ENCODE results near the gene EXOC6.
"Not testable (repeated sequence)": the region's sequence is repeated elsewhere in the genome, so short reads cannot be mapped to it uniquely, and the experiment has no call there.

Gene EXOC6

GRCh38 chr10:93083743-93084539 is 235.6 kb downstream of the EXOC6 start:
- no peak for DNase-seq

GRCh38 chr10:93085272-93085859 is 237.0 kb downstream of the EXOC6 start:
- no peak for DNase-seq

- DNase-seq, result no peak
Measured at GRCh38 chr10:93086289-93086688, 238.0 kb downstream of the EXOC6 start.

- DNase-seq, result no peak
Measured at GRCh38 chr10:93087846-93088245, 239.5 kb downstream of the EXOC6 start.

GRCh38 chr10:93088466-93088865 is 240.1 kb downstream of the EXOC6 start:
- no peak for DNase-seq

GRCh38 chr10:93090619-93091018 is 242.3 kb downstream of the EXOC6 start:
- no peak for DNase-seq

- no peak for DNase-seq
Measured at GRCh38 chr10:93091960-93092359, 243.6 kb downstream of the EXOC6 start.

- DNase-seq, result no peak
Measured at GRCh38 chr10:93095225-93095624, 246.9 kb downstream of the EXOC6 start.

GRCh38 chr10:93096901-93097300 is 248.6 kb downstream of the EXOC6 start:
- DNase-seq, result no peak

GRCh38 chr10:93097386-93097785 is 249.1 kb downstream of the EXOC6 start:
- DNase-seq, result no peak

- DNase-seq, result no peak
Measured at GRCh38 chr10:93098816-93099215, 250.5 kb downstream of the EXOC6 start.

- no peak for DNase-seq
Measured at GRCh38 chr10:93099670-93100069, 251.3 kb downstream of the EXOC6 start.

- not testable (repeated sequence) for DNase-seq
Measured at GRCh38 chr10:93101148-93101547, 252.8 kb downstream of the EXOC6 start.

GRCh38 chr10:93103953-93104352 is 255.6 kb downstream of the EXOC6 start:
- DNase-seq, result no peak

- DNase-seq, result no peak
Measured at GRCh38 chr10:93106631-93107072, 258.3 kb downstream of the EXOC6 start.
